AG04449 (cell line): ENCODE results near the gene GMEB1.
A peak's percentile ranks its signal among the peaks of the same experiment; 100 is the strongest.
"Not testable (repeated sequence)": the region's sequence is repeated elsewhere in the genome, so short reads cannot be mapped to it uniquely, and the experiment has no call there.

Experiments
- CTCF ChIA-PET: fragments of 350-600 bp; formaldehyde crosslinking; extraction: SDS; loops from one replicate; lab custom pipeline; 2021; ENCODE audit warnings: antibody characterized with exemption; lab: Yijun Ruan, JAX
- POLR2A ChIA-PET: fragments of 400-600, 350-600 bp; formaldehyde crosslinking; extraction: SDS; loops from one replicate; lab custom pipeline; 2020; ENCODE audit warnings: antibody characterized with exemption, inconsistent platforms; lab: Yijun Ruan, JAX
- DNase-seq: peaks from one replicate; pipeline ENCODE4 v3.0.0-alpha.2; 2010; ENCODE audit warnings: low read depth, low spot score
- H3K4me3 ChIP-seq: 2 replicates; pipeline ENCODE4 v1.5.1; 2011; ENCODE audit warnings: low read depth, mild to moderate bottlenecking, control low read depth, low read length
- CTCF ChIP-seq: IDR thresholded peaks from one replicate; pipeline ENCODE4 v1.5.1; 2011; ENCODE audit warnings: mild to moderate bottlenecking, moderate library complexity, low read length, control low read depth, inconsistent platforms; ENCODE audit not compliant: insufficient read depth; ENCODE audit errors: missing control alignments

Gene GMEB1

GRCh38 chr1:28642847-28643635 is 25.5 kb upstream of the GMEB1 start, which contains the start of gene TAF12:
TSS of gene TAF12 (minus strand) at chr1:28643067. CDS start at chr1:28622081, 20,986 bp downstream.
- POLR2A ChIA-PET = interaction anchor here (0.6 to 2.9 kb wide), 13 partner anchors 13 to 283 kb away, joined by 3 to 20 read pairs (median 4); partner anchors contain the start of genes GMEB1 and YTHDF2
- CTCF ChIA-PET = interaction anchor here (0.9 to 2.4 kb wide), 7 partner anchors 25 to 283 kb away, joined by 3 to 12 read pairs (median 4); partner anchors contain the start of genes GMEB1 and YTHDF2
- peak; percentile 60 for DNase-seq
- TF ChIP-seq CTCF = peak; percentile 39
- H3K4me3 ChIP-seq = peak within 1 kb of the TSS; percentile 97

DNA sequence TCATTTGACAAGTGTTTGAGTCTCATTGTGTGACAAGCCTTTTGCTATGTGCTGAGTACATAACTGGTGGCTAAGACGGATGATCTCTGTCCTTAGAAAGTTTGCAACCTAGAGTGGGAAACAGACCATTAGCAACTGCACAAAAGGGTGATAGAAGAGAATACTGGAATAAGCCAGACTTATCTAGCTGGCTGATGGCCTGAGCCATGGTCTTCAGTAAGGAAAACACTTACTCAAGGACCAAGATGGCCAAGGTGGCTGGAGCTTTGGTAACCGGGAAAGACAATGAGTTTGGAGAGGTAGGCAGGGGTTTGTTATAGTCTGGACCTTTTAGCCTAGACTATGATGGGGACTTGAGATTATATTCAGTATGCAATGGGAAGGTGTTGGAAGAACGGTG is 24.1 kb upstream of the GMEB1 start:
- DNase-seq = no peak
- no peak for TF ChIP-seq CTCF
- POLR2A ChIA-PET = interaction anchor here (2.1 kb wide), 1 partner anchor 24 kb away, joined by 9 read pairs; the partner anchor contains the start of gene GMEB1
- CTCF ChIA-PET = interaction anchor here (1.2 to 2.4 kb wide), 2 partner anchors 92 to 233 kb away, joined by 3 to 10 read pairs; partner anchors contain the start of gene YTHDF2
- H3K4me3 ChIP-seq = no peak overlapping the region

DNA sequence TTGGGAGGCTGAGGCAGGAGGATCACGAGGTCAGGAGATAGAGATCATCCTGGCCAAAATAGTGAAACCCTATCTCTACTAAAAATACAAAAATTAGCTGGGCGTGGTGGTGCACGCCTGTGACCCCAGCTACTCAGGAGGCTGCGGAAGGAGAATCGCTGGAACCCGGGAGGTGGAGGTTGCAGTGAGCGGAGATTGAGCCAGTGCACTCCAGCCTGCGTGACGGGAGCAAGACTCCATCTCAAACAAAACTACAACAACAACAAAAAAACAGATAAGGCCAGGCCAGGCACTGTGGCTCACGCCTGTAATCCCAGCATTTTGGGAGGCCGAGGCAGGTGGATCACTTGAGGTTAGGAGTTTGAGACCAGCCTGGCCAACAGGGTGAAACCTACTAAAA is 23.2 kb upstream of the GMEB1 start:
- ChIA-PET POLR2A (interaction anchor here (0.6 kb wide), 1 partner anchor 64 kb away, joined by 3 read pairs; no protein-coding TSS in a partner anchor), CTCF (interaction anchor here (1.0 kb wide), 1 partner anchor 91 kb away, joined by 3 read pairs; the partner anchor contains the start of gene YTHDF2)
- DNase-seq, H3K4me3 ChIP-seq: not testable (repeated sequence)

GRCh38 chr1:28646040-28646439 is 22.5 kb upstream of the GMEB1 start:
- no peak overlapping the region for H3K4me3 ChIP-seq
- POLR2A ChIA-PET = no interaction called here
- CTCF ChIA-PET = interaction anchor here (1.0 kb wide), 1 partner anchor 91 kb away, joined by 3 read pairs; the partner anchor contains the start of gene YTHDF2
- no peak for DNase-seq
- no peak for TF ChIP-seq CTCF

GRCh38 chr1:28648008-28648473 is 20.5 kb upstream of the GMEB1 start:
- no peak for TF ChIP-seq CTCF
- ChIA-PET POLR2A (interaction anchor here (0.7 to 2.3 kb wide), 15 partner anchors 8 to 294 kb away, joined by 3 to 28 read pairs (median 6); partner anchors contain the start of genes GMEB1, TRNAU1AP and YTHDF2), CTCF (interaction anchor here (0.8 to 0.9 kb wide), 2 partner anchors 88 to 229 kb away, joined by 3 read pairs; no protein-coding TSS in a partner anchor)
- peak overlapping the region; percentile 57 for H3K4me3 ChIP-seq
- peak; percentile 65 for DNase-seq

GRCh38 chr1:28648474-28649198 is 19.9 kb upstream of the GMEB1 start, which contains the start of gene RNU11:
TSS of gene RNU11 (plus strand) at chr1:28648600.
- no peak for TF ChIP-seq CTCF
- POLR2A ChIA-PET = interaction anchor here (0.6 to 2.3 kb wide), 18 partner anchors 8 to 533 kb away, joined by 3 to 28 read pairs (median 6); partner anchors contain the start of genes GMEB1, SRSF4, TRNAU1AP and YTHDF2
- peak within 1 kb of the TSS; percentile 57 for H3K4me3 ChIP-seq
- CTCF ChIA-PET = interaction anchor here (0.8 kb wide), 1 partner anchor 228 kb away, joined by 3 read pairs; no protein-coding TSS in a partner anchor
- peak; percentile 95 for DNase-seq

DNA sequence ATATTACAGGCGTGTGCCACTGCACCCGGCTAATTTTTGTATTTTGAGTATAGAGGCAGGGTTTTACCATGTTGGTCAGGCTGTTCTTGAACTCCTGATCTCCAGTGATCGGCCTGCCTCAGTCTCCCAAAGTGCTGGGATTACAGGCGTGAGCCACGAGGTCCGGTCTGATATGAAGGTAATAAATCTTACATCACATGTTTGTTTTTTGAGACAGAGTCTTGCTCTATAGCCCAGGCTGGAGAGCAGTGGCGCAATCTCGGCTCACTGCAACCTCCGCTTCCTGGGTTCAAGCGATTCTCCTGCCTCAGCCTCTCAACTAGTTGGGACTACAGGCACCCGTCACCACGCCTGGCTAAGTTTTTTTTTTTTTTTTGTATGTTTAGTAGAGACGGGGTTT is 15.5 kb upstream of the GMEB1 start:
- DNase-seq, POLR2A ChIA-PET, H3K4me3 ChIP-seq: not testable (repeated sequence)
- CTCF ChIA-PET = interaction anchor here (1.3 to 1.8 kb wide), 2 partner anchors 224 to 229 kb away, joined by 5 to 6 read pairs; no protein-coding TSS in a partner anchor
